DND-41 (cell line): Measurements from ENCODE around the gene SEC23IP.

Source experiments
- ATAC-seq: fragments of 200-7000 bp; cut with Tn5 transposase; 3 replicates; pipeline ENCODE4 v1.9.1; 2021; ENCODE audit warnings: low read depth; ENCODE audit not compliant: insufficient read depth
- DNase-seq: peaks from one replicate; pipeline ENCODE4 v3.0.0-alpha.2; 2020
- H2AFZ ChIP-seq: 2 replicates; pipeline ENCODE4 v1.6.0; 2012; ENCODE audit warnings: low read depth, low read length
- H3K27ac ChIP-seq: 2 replicates; pipeline ENCODE4 v1.5.1; 2012; ENCODE audit warnings: low read length, inconsistent platforms
- H3K27me3 ChIP-seq: fragments of 200-600 bp; sonication (generic); 2 replicates; pipeline ENCODE4 v1.6.0; 2012; ENCODE audit warnings: low read length, mild to moderate bottlenecking, inconsistent platforms; ENCODE audit not compliant: insufficient read depth, poor library complexity
- H3K36me3 ChIP-seq: 2 replicates; pipeline ENCODE4 v1.5.1; 2012; ENCODE audit warnings: low read length, inconsistent platforms; ENCODE audit not compliant: insufficient read depth
- H3K4me1 ChIP-seq: 2 replicates; pipeline ENCODE4 v1.5.1; 2012; ENCODE audit warnings: mild to moderate bottlenecking, low read length; ENCODE audit not compliant: insufficient read depth
- H3K4me2 ChIP-seq: 2 replicates; pipeline ENCODE4 v1.6.0; 2012; ENCODE audit warnings: mild to moderate bottlenecking, moderate library complexity, low read length, inconsistent platforms; ENCODE audit not compliant: insufficient read depth
- H3K4me3 ChIP-seq, 2 experiments: fragments of 200-600 bp in 1 of 2; shearing (Covaris generic) in 1 of 2; 2 replicates each; pipeline ENCODE4 v1.5.1; 2012 to 2016; ENCODE audit warnings: inconsistent platforms in 2 of 2, low read length in 2 of 2, mild to moderate bottlenecking in 2 of 2, low read depth in 1 of 2, moderate library complexity in 1 of 2
- H3K79me2 ChIP-seq: 2 replicates; pipeline ENCODE4 v1.6.0; 2012; ENCODE audit warnings: low read length, inconsistent platforms; ENCODE audit not compliant: insufficient read depth
- H3K9ac ChIP-seq: 2 replicates; pipeline ENCODE4 v1.6.0; 2012; ENCODE audit warnings: low read depth, mild to moderate bottlenecking, inconsistent platforms, low read length, moderate library complexity
- H3K9me3 ChIP-seq: 2 replicates; pipeline ENCODE4 v1.5.1; 2012; ENCODE audit warnings: low read length, moderate library complexity, mild to moderate bottlenecking, inconsistent platforms; ENCODE audit not compliant: insufficient read depth, severe bottlenecking
- H4K20me1 ChIP-seq: 2 replicates; pipeline ENCODE4 v1.6.0; 2012; ENCODE audit warnings: low read length; ENCODE audit not compliant: insufficient read depth
- EZH2 ChIP-seq: IDR thresholded peaks from 3 replicates; pipeline ENCODE4 v1.6.1; 2012; ENCODE audit warnings: borderline replicate concordance, low read depth, mild to moderate bottlenecking, moderate library complexity, low read length, inconsistent platforms; ENCODE audit not compliant: severe bottlenecking
- TF ChIP-seq, protein P1 (sequence below): IDR thresholded peaks from 2 replicates; pipeline ENCODE4 v1.5.1; 2012; ENCODE audit warnings: borderline replicate concordance, low read length, moderate library complexity, mild to moderate bottlenecking; ENCODE audit not compliant: poor library complexity, severe bottlenecking; ENCODE audit errors: extremely low read depth

The SEC23IP gene

DNA sequence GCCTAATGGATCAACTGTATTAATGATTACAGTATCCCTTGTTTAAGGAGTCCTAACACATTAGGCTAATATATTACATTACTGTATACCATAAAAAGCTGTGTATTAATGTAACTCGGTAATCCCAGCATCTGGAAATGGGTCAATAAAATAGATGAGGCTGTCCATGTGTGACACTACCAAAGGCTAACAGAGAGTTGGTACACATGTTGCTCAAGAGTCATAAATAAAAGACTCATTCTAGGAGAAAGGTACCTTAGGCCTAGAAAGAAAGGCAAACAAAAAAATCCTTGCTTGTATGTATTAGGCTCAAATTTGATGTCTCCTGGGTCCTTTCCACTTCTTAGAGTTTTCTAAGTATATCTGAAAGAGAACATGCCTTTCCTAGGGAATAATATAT lies 34.5 kb upstream of the SEC23IP start:
- H3K9me3 ChIP-seq = no peaks in the 10 kb centered on the region
- no peak overlapping the region for H3K9ac ChIP-seq
- H4K20me1 ChIP-seq = peaks cover 58% of the 10 kb centered on the region
- DNase-seq (no peak), ATAC-seq (no peak)
- no peak for TF ChIP-seq EZH2
- TF ChIP-seq, protein P1, sequence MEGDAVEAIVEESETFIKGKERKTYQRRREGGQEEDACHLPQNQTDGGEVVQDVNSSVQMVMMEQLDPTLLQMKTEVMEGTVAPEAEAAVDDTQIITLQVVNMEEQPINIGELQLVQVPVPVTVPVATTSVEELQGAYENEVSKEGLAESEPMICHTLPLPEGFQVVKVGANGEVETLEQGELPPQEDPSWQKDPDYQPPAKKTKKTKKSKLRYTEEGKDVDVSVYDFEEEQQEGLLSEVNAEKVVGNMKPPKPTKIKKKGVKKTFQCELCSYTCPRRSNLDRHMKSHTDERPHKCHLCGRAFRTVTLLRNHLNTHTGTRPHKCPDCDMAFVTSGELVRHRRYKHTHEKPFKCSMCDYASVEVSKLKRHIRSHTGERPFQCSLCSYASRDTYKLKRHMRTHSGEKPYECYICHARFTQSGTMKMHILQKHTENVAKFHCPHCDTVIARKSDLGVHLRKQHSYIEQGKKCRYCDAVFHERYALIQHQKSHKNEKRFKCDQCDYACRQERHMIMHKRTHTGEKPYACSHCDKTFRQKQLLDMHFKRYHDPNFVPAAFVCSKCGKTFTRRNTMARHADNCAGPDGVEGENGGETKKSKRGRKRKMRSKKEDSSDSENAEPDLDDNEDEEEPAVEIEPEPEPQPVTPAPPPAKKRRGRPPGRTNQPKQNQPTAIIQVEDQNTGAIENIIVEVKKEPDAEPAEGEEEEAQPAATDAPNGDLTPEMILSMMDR = no peak
- no peak overlapping the region for H2AFZ ChIP-seq
- peaks cover 81% of the 10 kb centered on the region for H3K79me2 ChIP-seq
- no peaks in the 10 kb centered on the region; the same call in 1 of the 2 replicates for H3K4me1 ChIP-seq
- H3K4me2 ChIP-seq = no peak overlapping the region
- peaks cover 57% of the 10 kb centered on the region for H3K36me3 ChIP-seq
- H3K27ac ChIP-seq = no peak overlapping the region
- no peak overlapping the region for H3K4me3 ChIP-seq
- H3K27me3 ChIP-seq = no peaks in the 10 kb centered on the region

DNA sequence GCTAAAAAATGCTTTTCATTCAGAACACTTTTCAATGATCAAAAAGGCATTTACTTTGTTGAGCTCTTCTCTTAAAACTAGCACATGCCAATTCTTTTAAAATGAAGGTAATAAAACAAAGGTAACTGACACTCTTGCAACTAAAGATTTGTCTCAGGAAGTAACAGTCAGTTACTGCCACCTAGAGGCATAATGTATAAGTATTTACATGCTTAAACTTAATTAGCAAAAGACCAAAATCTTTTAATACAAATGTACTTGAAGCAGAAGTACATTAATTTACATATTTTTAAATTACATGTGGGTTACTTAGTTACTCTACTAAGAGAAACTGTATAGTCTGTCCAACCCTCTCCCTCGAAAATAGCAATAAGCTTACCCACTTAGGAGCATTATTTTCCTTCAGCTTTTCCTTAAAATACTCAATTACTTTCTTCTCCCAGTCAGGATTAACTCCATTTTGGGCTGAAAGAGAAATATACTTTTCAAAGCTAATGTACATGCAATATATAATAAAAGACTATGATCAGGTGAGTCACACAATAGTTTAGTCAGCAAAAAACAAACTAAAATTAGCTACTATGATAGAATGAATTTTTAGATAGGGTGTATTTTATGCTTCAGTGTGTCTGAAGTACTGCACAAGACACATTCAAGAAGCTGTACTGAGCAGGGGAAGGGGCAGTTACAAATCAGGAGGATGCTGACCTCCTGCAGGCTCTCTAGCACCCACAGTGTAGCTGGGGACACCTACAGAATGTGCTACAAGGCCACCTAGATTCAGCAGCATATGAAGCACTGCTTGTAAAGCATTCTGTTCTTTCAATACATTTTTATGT lies 32.9 kb upstream of the SEC23IP start:
- DNase-seq (no peak), ATAC-seq (peak; percentile 61; the same call in 2 of the 3 replicates)
- Histone ChIP-seq H3K4me3 (no peak overlapping the region), H3K9ac (no peak overlapping the region), H4K20me1 (peaks cover 66% of the 10 kb centered on the region), H3K27ac (no peak overlapping the region), H3K79me2 (peaks cover 90% of the 10 kb centered on the region), H3K36me3 (peaks cover 51% of the 10 kb centered on the region), H3K9me3 (peaks cover 4% of the 10 kb centered on the region), H3K4me2 (no peak overlapping the region), H3K4me1 (no peaks in the 10 kb centered on the region; the same call in 1 of the 2 replicates), H3K27me3 (no peaks in the 10 kb centered on the region), H2AFZ (no peak overlapping the region)
- TF ChIP-seq, protein P1 = peak; percentile 69
- TF ChIP-seq EZH2 = no peak

DNA sequence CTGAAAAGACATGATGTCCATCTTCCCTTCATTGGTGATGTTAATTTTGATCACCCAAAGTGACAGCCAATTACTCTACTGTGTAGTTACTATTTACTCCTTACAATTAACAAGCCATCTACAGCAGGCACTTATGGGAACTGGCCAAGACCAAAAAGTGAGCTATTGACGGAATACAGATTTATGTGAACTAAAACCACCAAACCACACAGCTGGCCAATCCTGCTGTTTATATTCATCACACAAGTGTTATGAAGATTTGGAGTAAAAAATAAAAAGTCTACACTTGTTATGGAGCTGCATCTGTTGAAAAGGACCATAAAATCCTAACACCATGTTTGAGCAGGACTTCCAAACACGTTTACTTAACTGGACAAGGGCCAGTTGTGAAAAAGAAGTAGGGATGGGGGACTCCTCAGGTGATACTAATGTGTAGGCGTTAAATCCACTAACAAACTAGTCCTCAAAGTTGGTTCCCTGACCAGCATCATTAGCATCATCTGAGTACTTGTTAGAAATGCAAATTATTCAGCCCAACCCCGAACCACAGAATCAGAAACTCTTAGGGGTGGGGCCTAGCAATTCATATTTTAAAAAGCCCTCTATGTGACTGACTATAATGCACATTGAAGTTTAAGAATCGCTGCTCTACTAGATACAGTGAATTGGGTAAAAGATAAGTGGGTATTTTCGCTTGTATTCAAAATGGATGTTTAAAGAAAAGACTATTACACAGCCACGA lies 31.5 kb upstream of the SEC23IP start:
- Histone ChIP-seq H3K79me2 (peaks cover 100% of the 10 kb centered on the region), H3K4me2 (peak overlapping the region; percentile 16; the same call in 1 of the 2 replicates), H3K36me3 (peaks cover 53% of the 10 kb centered on the region), H4K20me1 (peaks cover 75% of the 10 kb centered on the region), H3K9me3 (peaks cover 11% of the 10 kb centered on the region), H3K27ac (no peak overlapping the region), H3K27me3 (no peaks in the 10 kb centered on the region), H3K9ac (no peak overlapping the region), H3K4me3 (no peak overlapping the region), H2AFZ (no peak overlapping the region), H3K4me1 (no peaks in the 10 kb centered on the region; the same call in 1 of the 2 replicates)
- ATAC-seq (0 out of 3 replicates have a peak, but pooled peaks have one; percentile 31), DNase-seq (no peak)
- TF ChIP-seq, protein P1 = no peak
- no peak for TF ChIP-seq EZH2
